ENCODE measurements around the gene ROR2. TPM values are rescaled to one million over a fixed set of nuclear protein-coding genes. Genes with fewer than 3 reads are reported as not detected.

The ROR2 gene
- total and polyA plus RNA-seq, 2 donors (not counting 3 experiments of a cell fraction or from before 2014, with no cell fraction given): not detected

- TF ChIP-seq GATA2 (IDR thresholded peaks at IDR 0.05; ENCODE audit: insufficient read depth, insufficient read length, low read depth, low read length): no peak
- TF ChIP-seq CTCF (IDR thresholded peaks at IDR 0.05; ENCODE audit: extremely low read depth in 1 of 2, insufficient read depth in 1 of 2, low read depth in 1 of 2, low read length in 2 of 2): no peak
- TF ChIP-seq MAX (IDR thresholded peaks at IDR 0.05; ENCODE audit: insufficient read depth, insufficient read length): no peak
- TF ChIP-seq POLR2AphosphoS5 (IDR thresholded peaks at IDR 0.05; ENCODE audit: insufficient read depth, low read depth, low read length): no peak
- TF ChIP-seq JUN (IDR thresholded peaks at IDR 0.05; ENCODE audit: borderline replicate concordance, insufficient read depth, insufficient read length, low read depth): no peak
- TF ChIP-seq POLR2A (IDR thresholded peaks at IDR 0.05; ENCODE audit: low read depth, low read length): no peak
- TF ChIP-seq FOS (IDR thresholded peaks at IDR 0.05; ENCODE audit: borderline replicate concordance, insufficient read depth, low read length): no peak
- no peak for TF ChIP-seq EZH2 (IDR thresholded peaks at IDR 0.05; ENCODE audit: borderline replicate concordance, low read depth, low read length, severe bottlenecking)
- no peak for TF ChIP-seq MYC (IDR thresholded peaks at IDR 0.05; ENCODE audit: low read depth, low read length)
- no peaks in the 10 kb centered on the region for H3K79me2 ChIP-seq (ENCODE audit: control insufficient read depth, insufficient read depth, low read length)
- H3K4me3 ChIP-seq (replicated peaks in 1 of 3; ENCODE audit: insufficient read depth in 1 of 3, low read depth in 1 of 3, low read length in 3 of 3): no peak overlapping the region
- H3K4me1 ChIP-seq (ENCODE audit: control insufficient read depth, extremely low read depth, insufficient read depth, low read length): peaks cover 1% of the 10 kb centered on the region
- no peaks in the 10 kb centered on the region for H3K9me1 ChIP-seq (replicated peaks; ENCODE audit: control insufficient read depth, extremely low read depth, insufficient read depth, low read length)
- no peak overlapping the region for H3K27ac ChIP-seq (ENCODE audit: insufficient read depth, low read depth, low read length)
- CTCF ChIA-PET: interaction anchor here (1.3 kb wide), 1 partner anchor 9 kb away, joined by 7 read pairs; no protein-coding TSS in a partner anchor
- H3K9me3 ChIP-seq (replicated peaks; ENCODE audit: control insufficient read depth, insufficient read depth, low read length): no peaks in the 10 kb centered on the region
- H4K20me1 ChIP-seq (replicated peaks; ENCODE audit: control insufficient read depth, extremely low read depth, insufficient read depth, low read length): no peaks in the 10 kb centered on the region
- no peak overlapping the region for H3K9ac ChIP-seq (replicated peaks; ENCODE audit: extremely low read depth, insufficient read depth, low read length)
- no peaks in the 10 kb centered on the region for H3K27me3 ChIP-seq (ENCODE audit: control insufficient read depth in 2 of 2, insufficient read depth in 2 of 2, low read length in 2 of 2)
- H3K4me2 ChIP-seq (ENCODE audit: insufficient read depth, low read length): no peak overlapping the region
- DNase-seq (ENCODE audit: low read depth, low spot score): no peak
- dilution Hi-C loops (cut with MboI; ENCODE audit: extremely low pct_ligation_motif_present, low sequenced_read_pairs): no loop called here
- BruUV-seq (replicated peaks): no TSS peak
- H2AFZ ChIP-seq (ENCODE audit: low read depth, low read length): no peak overlapping the region
- no peaks in the 10 kb centered on the region for H3K36me3 ChIP-seq (ENCODE audit: control insufficient read depth in 2 of 2, extremely low read depth in 1 of 2, insufficient read depth in 2 of 2, low read length in 2 of 2)
- FAIRE-seq: no peak
- intact Hi-C loops (cut with micrococcal nuclease): no loop called here
- POLR2A ChIA-PET: no interaction called here
Observed at GRCh38 chr9:91736311-91736710, 213.7 kb downstream of the ROR2 start.

Data from endothelial cell of umbilical vein (primary cell).